GM21576 (cell line): ENCODE data around the gene HECW1.
"Not testable (repeated sequence)": the region's sequence is repeated elsewhere in the genome, so short reads cannot be mapped to it uniquely, and the experiment has no call there.

Experiments used
- ATAC-seq: cut with Tn5 transposase; IDR thresholded peaks from one replicate; pipeline ENCODE4 v1.9.1; 2021; ENCODE audit warnings: mild to moderate bottlenecking, moderate library complexity; ENCODE audit not compliant: unreplicated experiment

Gene HECW1

DNA sequence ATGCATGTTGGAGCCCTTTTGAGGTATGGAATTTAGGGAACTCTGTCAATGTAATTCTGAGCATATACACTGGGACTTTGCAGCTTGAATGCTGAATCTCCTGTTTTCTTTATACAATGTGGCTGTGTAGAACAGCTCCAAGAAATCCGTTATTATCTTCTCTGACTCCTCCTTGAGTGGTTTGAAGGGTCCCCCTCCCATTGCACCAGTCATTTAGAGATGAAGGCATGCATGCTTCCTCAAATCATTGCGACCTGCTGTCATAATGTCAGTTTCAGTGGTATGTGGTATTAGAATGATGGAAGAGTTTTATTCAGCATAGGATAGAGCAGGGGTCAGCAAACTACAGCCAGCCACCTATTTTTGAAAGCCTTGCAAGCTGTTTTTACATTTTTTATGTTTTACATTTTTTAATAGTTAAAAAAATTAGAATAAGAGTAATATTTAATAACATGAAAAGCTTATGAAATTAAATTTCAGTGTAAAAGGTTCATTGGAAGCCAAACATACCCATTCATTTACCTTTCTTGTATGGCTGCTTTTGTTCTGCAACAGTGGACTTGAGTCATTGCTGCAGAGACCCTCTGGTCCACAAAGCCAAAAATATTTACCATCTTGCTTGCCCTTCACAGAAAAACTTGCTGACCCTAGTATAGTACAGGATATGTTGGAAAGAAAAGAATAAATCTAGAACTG is 478.6 kb downstream of the HECW1 start:
- ATAC-seq = peak; percentile 68

DNA sequence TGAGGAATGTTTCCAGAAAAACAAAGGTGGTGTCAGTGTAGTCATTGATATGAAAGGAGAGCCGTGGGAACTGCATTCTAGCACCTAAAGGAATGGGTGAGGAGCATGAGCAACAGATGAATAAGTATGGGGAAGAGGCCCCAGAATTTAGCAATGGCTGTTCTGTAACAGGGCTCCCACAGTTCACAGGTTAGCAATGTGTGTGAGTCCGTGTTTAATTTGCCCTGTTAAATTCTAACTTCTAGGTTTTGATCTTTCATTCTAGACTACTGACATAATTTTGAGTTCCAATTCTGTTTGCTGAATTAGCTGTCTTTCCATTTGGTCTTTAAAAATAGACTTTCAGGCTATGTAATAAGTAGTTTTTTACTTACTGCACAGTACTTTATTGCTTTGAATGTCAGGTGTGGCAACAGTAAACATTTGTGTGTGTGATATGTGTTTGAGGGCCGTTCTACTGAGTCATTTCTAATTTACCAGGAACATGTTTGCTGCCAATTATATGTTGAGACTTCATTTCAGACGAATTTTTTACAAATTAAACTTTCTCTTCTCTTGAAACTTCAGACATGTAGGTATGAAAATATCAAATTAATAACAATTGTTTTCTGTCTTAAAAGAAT is 479.2 kb downstream of the HECW1 start:
- ATAC-seq = no peak

DNA sequence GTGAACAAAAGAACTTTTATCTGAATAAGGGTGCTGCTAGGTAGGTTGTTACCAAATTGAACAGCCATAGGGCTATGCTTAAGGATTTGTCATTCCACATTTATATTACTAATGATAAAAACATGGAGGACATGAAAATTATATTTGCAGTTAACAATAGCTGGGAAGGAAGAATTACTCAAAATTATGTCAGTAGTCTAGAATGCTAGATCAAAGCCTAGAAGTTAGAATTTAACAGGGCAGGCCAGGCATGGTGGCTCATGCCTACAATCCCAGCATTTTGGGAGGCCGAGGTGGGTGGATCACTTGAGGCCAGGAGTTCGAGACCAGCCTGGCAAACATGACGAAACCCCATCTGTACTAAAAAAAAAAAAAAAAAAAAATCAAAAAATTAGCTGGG is 479.9 kb downstream of the HECW1 start:
- ATAC-seq = no peak

GRCh38 chr7:43593010-43593409 is 480.6 kb downstream of the HECW1 start:
- no peak for ATAC-seq

DNA sequence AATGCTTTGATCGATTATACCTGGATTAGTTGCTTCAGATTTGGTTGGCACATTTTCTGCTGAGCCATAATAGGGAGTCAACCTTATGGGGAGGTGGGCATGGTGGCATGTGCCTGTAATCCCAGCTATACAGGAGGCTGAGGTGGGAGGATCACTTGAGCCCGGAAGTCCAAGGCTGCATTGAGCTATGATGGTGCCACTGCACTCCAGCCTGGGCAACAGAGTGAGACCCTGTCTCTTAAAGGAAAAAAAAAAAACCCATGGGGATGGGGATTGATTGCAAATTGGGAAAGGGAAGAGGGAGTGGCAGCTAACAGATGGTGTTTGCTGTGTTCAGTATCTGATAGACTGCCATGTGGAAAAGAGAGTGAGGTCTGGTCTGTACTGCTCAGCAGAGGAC is 481.6 kb downstream of the HECW1 start:
- no peak for ATAC-seq

- ATAC-seq = not testable (repeated sequence)
Observed at GRCh38 chr7:43596426-43596825, 484.0 kb downstream of the HECW1 start.

- ATAC-seq = no peak
Observed at GRCh38 chr7:43600056-43600455, 487.6 kb downstream of the HECW1 start.

- ATAC-seq = no peak
Observed at GRCh38 chr7:43602256-43602655, 489.8 kb downstream of the HECW1 start.

GRCh38 chr7:43604251-43604650 is 491.8 kb downstream of the HECW1 start:
- ATAC-seq = no peak

- ATAC-seq = no peak
Observed at GRCh38 chr7:43609097-43609496, 496.6 kb downstream of the HECW1 start.

DNA sequence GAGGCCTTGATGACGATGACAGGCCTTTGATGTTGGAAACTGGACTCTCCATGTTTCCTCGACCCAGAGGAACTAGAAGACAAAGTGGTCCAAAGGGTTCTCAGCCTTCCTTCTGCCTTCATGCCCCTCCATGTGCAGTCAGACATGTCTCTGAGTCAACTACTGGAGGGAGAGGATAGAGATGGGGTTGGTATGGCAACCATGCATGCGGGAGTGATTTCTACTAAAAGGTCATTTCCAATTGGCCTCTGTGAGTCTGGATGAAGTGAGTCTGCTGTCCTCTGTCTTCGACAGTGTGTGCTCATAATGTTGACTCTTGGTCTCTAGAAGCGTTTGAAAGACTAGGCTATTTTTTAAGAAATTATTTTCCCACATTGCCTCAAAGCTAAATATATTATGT is 499.7 kb downstream of the HECW1 start:
- no peak for ATAC-seq

GRCh38 chr7:43612599-43613589 is 500.4 kb downstream of the HECW1 start:
- peak; percentile 61 for ATAC-seq
